Hepatocyte (in vitro differentiated cells): ENCODE results near the gene GFRA3. TPM values are rescaled to one million over a fixed set of nuclear protein-coding genes. Genes with fewer than 3 reads are reported as not detected.

Experiments
- DNase-seq: peaks from one replicate; pipeline ENCODE4 v3.0.0-alpha.2; 2016; ENCODE audit warnings: low spot score
- H2AFZ ChIP-seq: fragments of 200-600 bp; sonication (generic); 2 replicates; pipeline ENCODE4 v1.6.0; 2016; ENCODE audit warnings: antibody characterized with exemption, mild to moderate bottlenecking
- H3K27ac ChIP-seq: fragments of 200-600 bp; sonication (generic); 2 replicates; pipeline ENCODE4 v1.5.1; 2016; ENCODE audit warnings: mild to moderate bottlenecking
- H3K27me3 ChIP-seq: fragments of 200-600 bp; sonication (generic); 2 replicates; pipeline ENCODE4 v1.6.1; 2016
- H3K36me3 ChIP-seq: fragments of 200-600 bp; sonication (generic); replicated peaks from 2 replicates; pipeline ENCODE4 v1.5.1; 2016; ENCODE audit warnings: low read depth; ENCODE audit not compliant: insufficient read depth
- H3K4me1 ChIP-seq: fragments of 200-600 bp; sonication (generic); 2 replicates; pipeline ENCODE4 v1.5.1; 2016; ENCODE audit warnings: mild to moderate bottlenecking, moderate library complexity; ENCODE audit not compliant: insufficient read depth
- H3K4me2 ChIP-seq: fragments of 200-600 bp; sonication (generic); 2 replicates; pipeline ENCODE4 v1.6.0; 2016
- H3K4me3 ChIP-seq: fragments of 200-600 bp; sonication (generic); 2 replicates; pipeline ENCODE4 v1.5.1; 2016; ENCODE audit warnings: mild to moderate bottlenecking
- H3K79me2 ChIP-seq: fragments of 200-600 bp; sonication (generic); 2 replicates; pipeline ENCODE4 v1.6.0; 2017; ENCODE audit warnings: mild to moderate bottlenecking
- H3K9me2 ChIP-seq: fragments of 200-600 bp; sonication (generic); replicated peaks from 2 replicates; pipeline ENCODE4 v1.6.0; 2017; ENCODE audit warnings: mild to moderate bottlenecking; ENCODE audit not compliant: insufficient read depth
- H3K9me3 ChIP-seq: fragments of 200-600 bp; sonication (generic); 2 replicates; pipeline ENCODE4 v1.5.1; 2016; ENCODE audit warnings: low read depth, mild to moderate bottlenecking
- H4K20me1 ChIP-seq: fragments of 200-600 bp; sonication (generic); 2 replicates; pipeline ENCODE4 v1.6.0; 2016; ENCODE audit warnings: mild to moderate bottlenecking; ENCODE audit not compliant: insufficient read depth, poor library complexity, severe bottlenecking
- EZH2 ChIP-seq: fragments of 200-600 bp; sonication (generic); IDR thresholded peaks from 2 replicates; pipeline ENCODE4 v1.6.1; 2016; ENCODE audit warnings: antibody characterized with exemption, mild to moderate bottlenecking, borderline replicate concordance
- EZH2phosphoT487 ChIP-seq: fragments of 200-600 bp; sonication (generic); IDR thresholded peaks from one replicate; pipeline ENCODE4 v1.6.1; 2018; ENCODE audit warnings: antibody characterized with exemption, mild to moderate bottlenecking, low read depth, moderate library complexity; ENCODE audit not compliant: unreplicated experiment, severe bottlenecking
- WGBS: methylation state at CpG from one replicate; pipeline ENCODE4 v1.1.6; 2016; ENCODE audit warnings: low lambda C conversion rate; ENCODE audit errors: missing lambda C conversion rate; 5-methylcytosine and 5-hydroxymethylcytosine counted together
- polyA plus RNA-seq: library from polyadenylated mRNA; unstranded; fragments of >200 nt; fragmentation: Nextera tagmentation; extraction: Ambion mirVana; gene quantifications from 2 replicates; pipeline ENCODE4 v1.2.1, GENCODE V29; 2016
- total RNA-seq: library from RNA; depleted of rRNA; stranded (reverse); fragments of >200 nt; gene quantifications from 2 replicates; pipeline ENCODE4 v1.2.3, GENCODE V29; 2014
- TF ChIP-seq, protein P1 (sequence below): fragments of 200-600 bp; sonication (generic); IDR thresholded peaks from 2 replicates; pipeline ENCODE4 v1.5.1; 2016; ENCODE audit warnings: antibody characterized with exemption, mild to moderate bottlenecking; ENCODE audit not compliant: poor library complexity

The GFRA3 gene
- total and polyA plus RNA-seq, 2 experiments from 2014 or later: 2.2 to 3.2 TPM

DNA sequence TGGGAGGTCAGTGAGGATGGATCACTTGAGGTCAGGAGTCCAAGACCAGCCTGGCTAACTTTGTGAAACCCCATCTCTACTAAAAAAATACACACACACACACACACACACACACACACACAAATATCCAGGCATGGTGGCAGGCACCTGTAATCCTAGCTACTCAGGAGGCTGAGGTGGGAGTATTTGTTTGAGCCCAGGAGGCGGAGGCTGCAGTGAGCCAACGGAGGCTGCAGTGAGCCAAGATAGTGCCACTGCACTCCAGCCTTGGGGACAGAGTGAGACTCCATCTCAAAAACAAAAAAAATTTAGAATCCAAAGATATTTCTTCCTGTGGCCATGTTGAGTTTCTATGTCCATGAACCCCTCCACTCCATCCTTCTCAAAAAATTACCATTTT lies 39.8 kb downstream of the GFRA3 start:
- 83% methylated on average over 2 of the region's 2 CpGs for WGBS

DNA sequence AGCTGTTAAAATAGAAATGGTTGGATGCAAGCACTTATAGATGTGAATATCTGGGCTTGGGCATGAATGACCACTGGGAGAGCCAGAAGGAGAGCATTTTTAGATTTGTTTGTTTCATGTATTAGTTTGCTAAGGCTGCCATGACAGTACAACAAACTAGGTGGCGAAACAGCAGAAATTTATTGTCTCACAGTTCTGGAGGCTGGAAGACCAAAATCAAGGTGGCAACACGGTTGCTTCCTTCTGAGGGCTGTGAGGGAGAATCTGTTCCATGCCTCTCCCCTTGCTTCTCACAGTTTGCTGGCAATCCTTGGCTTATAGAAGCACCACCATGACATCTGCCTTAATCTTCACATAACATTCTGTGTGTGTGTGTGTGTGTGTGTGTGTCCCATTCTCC lies 41.1 kb downstream of the GFRA3 start:
- H4K20me1 ChIP-seq: no peaks in the 10 kb centered on the region
- H2AFZ ChIP-seq: no peak overlapping the region
- H3K4me3 ChIP-seq: no peak overlapping the region
- H3K36me3 ChIP-seq: no peaks in the 10 kb centered on the region
- H3K79me2 ChIP-seq: no peaks in the 10 kb centered on the region
- no peak overlapping the region for H3K27ac ChIP-seq
- no peak overlapping the region for H3K4me2 ChIP-seq
- TF ChIP-seq EZH2phosphoT487: no peak
- peaks cover 9% of the 10 kb centered on the region for H3K4me1 ChIP-seq
- DNase-seq: no peak
- WGBS: 83% methylated on average over 2 of the region's 2 CpGs
- no peaks in the 10 kb centered on the region for H3K9me3 ChIP-seq
- H3K27me3 ChIP-seq: no peaks in the 10 kb centered on the region
- no peaks in the 10 kb centered on the region for H3K9me2 ChIP-seq

More for the DNA sequence above, 39.8 kb downstream of the GFRA3 start:
- TF ChIP-seq, protein P1, sequence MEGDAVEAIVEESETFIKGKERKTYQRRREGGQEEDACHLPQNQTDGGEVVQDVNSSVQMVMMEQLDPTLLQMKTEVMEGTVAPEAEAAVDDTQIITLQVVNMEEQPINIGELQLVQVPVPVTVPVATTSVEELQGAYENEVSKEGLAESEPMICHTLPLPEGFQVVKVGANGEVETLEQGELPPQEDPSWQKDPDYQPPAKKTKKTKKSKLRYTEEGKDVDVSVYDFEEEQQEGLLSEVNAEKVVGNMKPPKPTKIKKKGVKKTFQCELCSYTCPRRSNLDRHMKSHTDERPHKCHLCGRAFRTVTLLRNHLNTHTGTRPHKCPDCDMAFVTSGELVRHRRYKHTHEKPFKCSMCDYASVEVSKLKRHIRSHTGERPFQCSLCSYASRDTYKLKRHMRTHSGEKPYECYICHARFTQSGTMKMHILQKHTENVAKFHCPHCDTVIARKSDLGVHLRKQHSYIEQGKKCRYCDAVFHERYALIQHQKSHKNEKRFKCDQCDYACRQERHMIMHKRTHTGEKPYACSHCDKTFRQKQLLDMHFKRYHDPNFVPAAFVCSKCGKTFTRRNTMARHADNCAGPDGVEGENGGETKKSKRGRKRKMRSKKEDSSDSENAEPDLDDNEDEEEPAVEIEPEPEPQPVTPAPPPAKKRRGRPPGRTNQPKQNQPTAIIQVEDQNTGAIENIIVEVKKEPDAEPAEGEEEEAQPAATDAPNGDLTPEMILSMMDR: no peak
- no peak for TF ChIP-seq EZH2phosphoT487
- no peak for TF ChIP-seq EZH2
- H3K9me2 ChIP-seq: no peaks in the 10 kb centered on the region
- DNase-seq: no peak
- no peak overlapping the region for H3K27ac ChIP-seq
- no peaks in the 10 kb centered on the region for H3K36me3 ChIP-seq
- no peaks in the 10 kb centered on the region for H3K9me3 ChIP-seq
- H4K20me1 ChIP-seq: no peaks in the 10 kb centered on the region
- H3K4me1 ChIP-seq: peaks cover 9% of the 10 kb centered on the region
- no peak overlapping the region for H2AFZ ChIP-seq
- peaks cover 3% of the 10 kb centered on the region for H3K27me3 ChIP-seq
- H3K4me2 ChIP-seq: no peak overlapping the region
- no peaks in the 10 kb centered on the region for H3K79me2 ChIP-seq
- no peak overlapping the region for H3K4me3 ChIP-seq

DNA sequence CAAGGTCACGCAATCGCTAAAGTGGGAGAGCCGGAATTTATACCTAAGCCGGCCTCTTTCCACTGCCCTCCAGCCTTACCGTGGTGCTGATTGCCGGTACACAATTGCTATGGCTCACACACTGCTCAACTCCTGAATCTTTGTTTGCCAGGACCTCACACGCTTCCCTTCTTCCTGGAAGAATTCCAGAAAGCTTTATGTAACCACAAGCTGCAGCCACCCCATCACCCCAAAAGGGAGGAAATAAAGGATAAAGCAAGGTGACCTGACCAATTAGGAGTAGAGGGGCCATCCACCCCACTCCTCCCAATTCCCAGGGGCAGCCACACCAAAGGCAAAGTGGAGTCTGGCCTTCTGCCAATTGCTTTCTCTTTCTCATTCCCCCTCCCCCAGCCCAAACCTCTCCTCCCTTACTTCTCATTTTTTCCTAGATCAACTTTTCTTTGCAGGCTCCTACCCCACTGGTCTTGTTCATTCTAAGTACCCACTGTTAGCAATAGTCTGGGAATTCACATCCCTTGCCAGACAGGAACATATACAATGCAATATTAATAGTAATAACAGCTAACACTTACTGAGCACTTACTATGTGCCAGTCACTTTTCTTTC lies 43.3 kb downstream of the GFRA3 start:
- Histone ChIP-seq H3K4me3 (no peak overlapping the region), H3K9me3 (no peaks in the 10 kb centered on the region), H3K27me3 (no peaks in the 10 kb centered on the region), H3K27ac (peak overlapping the region; percentile 47), H3K36me3 (no peaks in the 10 kb centered on the region), H3K9me2 (no peaks in the 10 kb centered on the region), H3K4me1 (peaks cover 9% of the 10 kb centered on the region), H4K20me1 (no peaks in the 10 kb centered on the region), H2AFZ (no peak overlapping the region), H3K4me2 (peak overlapping the region; percentile 23), H3K79me2 (no peaks in the 10 kb centered on the region)
- TF ChIP-seq EZH2phosphoT487 (no peak), EZH2 (no peak)
- TF ChIP-seq, protein P1: no peak
- peak; percentile 38 for DNase-seq
- WGBS: 51% methylated on average over 7 of the region's 7 CpGs

DNA sequence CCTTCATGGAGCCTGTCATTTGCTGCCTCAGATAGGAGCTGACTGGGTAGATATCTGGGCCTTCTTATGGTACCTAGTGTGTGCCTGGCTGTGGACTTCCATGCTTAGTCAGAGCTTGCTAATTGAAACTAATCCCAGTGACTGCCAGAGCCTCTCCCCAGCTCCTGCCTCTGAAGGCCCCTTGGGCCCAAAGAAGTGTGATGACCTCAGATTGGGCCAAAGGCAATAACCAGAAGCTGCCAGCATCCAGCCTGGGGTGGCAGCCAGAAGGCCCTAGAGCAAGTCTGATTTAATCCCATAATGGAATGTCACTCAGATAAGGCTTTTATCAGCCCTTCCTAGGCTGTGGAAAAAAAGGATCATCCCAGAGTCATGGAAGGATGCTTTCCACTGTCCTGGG lies 44.2 kb downstream of the GFRA3 start:
- Histone ChIP-seq H3K27ac (peak overlapping the region; percentile 47), H3K79me2 (no peaks in the 10 kb centered on the region), H3K4me2 (peak overlapping the region; percentile 23), H3K27me3 (no peaks in the 10 kb centered on the region), H3K4me3 (no peak overlapping the region), H3K4me1 (peaks cover 9% of the 10 kb centered on the region), H4K20me1 (no peaks in the 10 kb centered on the region), H3K36me3 (no peaks in the 10 kb centered on the region), H2AFZ (no peak overlapping the region), H3K9me2 (no peaks in the 10 kb centered on the region), H3K9me3 (no peaks in the 10 kb centered on the region)
- no peak for TF ChIP-seq EZH2phosphoT487
- TF ChIP-seq, protein P1: no peak
- no peak for TF ChIP-seq EZH2
- peak; percentile 34 for DNase-seq
